Measurements from ENCODE around the gene GABRG3. TPM values are rescaled to one million over a fixed set of nuclear protein-coding genes. Genes with fewer than 3 reads are reported as not detected.

The GABRG3 gene
- total and polyA plus RNA-seq, 2 of the 4 experiments (the other 2 are of a cell fraction), result not detected

GRCh38 chr15:27575521-27575920 is 604.5 kb downstream of the GABRG3 start:
- H2AK5ac ChIP-seq (ENCODE audit: low read depth, low read length), result no peak overlapping the region
- ChIA-PET POLR2A (ENCODE audit: unreplicated experiment) (no interaction called here), CTCF (no interaction called here)
- in situ Hi-C loops (cut with MboI; ENCODE audit: low sequenced_read_pairs), result no loop called here
- no peak overlapping the region for H4K8ac ChIP-seq (ENCODE audit: low read depth in 2 of 2, low read length in 2 of 2)
- H3K4me1 ChIP-seq (ENCODE audit: control insufficient read depth, insufficient read depth, low read length), result no peaks in the 10 kb centered on the region
- peaks cover 28% of the 10 kb centered on the region for H3K9me3 ChIP-seq (ENCODE audit: control insufficient read depth, insufficient read depth, low read length)
- ATAC-seq (ENCODE audit: low read depth), result no peak
- no peak overlapping the region for H2BK120ac ChIP-seq (ENCODE audit: low read depth, low read length)
- dilution Hi-C loops (cut with HindIII; ENCODE audit: low sequenced_read_pairs, unreplicated experiment), result no loop called here
- H3K56ac ChIP-seq (ENCODE audit: extremely low read depth, insufficient read depth, low read length), result no peak overlapping the region
- no peak overlapping the region for H4K5ac ChIP-seq (ENCODE audit: low read depth, low read length)
- no CpG with 5 or more reads among the region's 3 CpGs for WGBS, 2 experiments (ENCODE audit: extremely low coverage in 2 of 2, insufficient read length in 1 of 2)
- H4K20me1 ChIP-seq (ENCODE audit: insufficient read depth, low read length), result no peaks in the 10 kb centered on the region
- intact Hi-C loops (cut with micrococcal nuclease), result no loop called here
- no peak overlapping the region for H3K9ac ChIP-seq (ENCODE audit: low read depth, low read length)
- H3K27me3 ChIP-seq (ENCODE audit: control insufficient read depth, insufficient read depth, low read length), result no peaks in the 10 kb centered on the region
- H3K9me1 ChIP-seq (ENCODE audit: insufficient read depth, low read length), result no peaks in the 10 kb centered on the region
- H2AK9ac ChIP-seq (replicated peaks; ENCODE audit: low read depth, low read length, poor library complexity), result no peak overlapping the region
- no peak overlapping the region for H3K4me3 ChIP-seq (ENCODE audit: insufficient read depth, low read depth, low read length)
- no peak overlapping the region for H3K4me2 ChIP-seq (ENCODE audit: low read depth, low read length)
- H3K23ac ChIP-seq (ENCODE audit: low read depth, low read length), result no peak overlapping the region
- H2BK5ac ChIP-seq (ENCODE audit: low read depth, low read length, poor library complexity, severe bottlenecking), result no peak overlapping the region
- no peak overlapping the region for H2AFZ ChIP-seq (replicated peaks; ENCODE audit: low read length, poor library complexity)
- no peaks in the 10 kb centered on the region for H3K36me3 ChIP-seq (ENCODE audit: control insufficient read depth, insufficient read depth, low read length)
- H4K91ac ChIP-seq (ENCODE audit: insufficient read depth, low read depth, low read length), result no peak overlapping the region
- H3K18ac ChIP-seq (ENCODE audit: low read depth, low read length), result no peak overlapping the region
- DNase-seq, result no peak
- no peak overlapping the region for H3K4ac ChIP-seq (ENCODE audit: low read depth, low read length)
- H3K27ac ChIP-seq (ENCODE audit: insufficient read depth, low read length), result no peak overlapping the region
- H2BK20ac ChIP-seq (ENCODE audit: low read depth, low read length), result no peak overlapping the region
- no peak overlapping the region for H2BK15ac ChIP-seq (ENCODE audit: low read depth, low read length)
- no TSS peak for BruUV-seq (replicated peaks)
- TF ChIP-seq USF2 (IDR thresholded peaks at IDR 0.05; ENCODE audit: low read depth, low read length) (no peak), FOS (IDR thresholded peaks at IDR 0.05; ENCODE audit: low read depth, low read length) (no peak), MAFK (IDR thresholded peaks at IDR 0.05; ENCODE audit: low read depth, low read length) (no peak), SMC3 (IDR thresholded peaks at IDR 0.05; ENCODE audit: low read depth, low read length) (no peak), POLR2A (IDR thresholded peaks at IDR 0.05; ENCODE audit: low read depth, low read length) (no peak), BHLHE40 (IDR thresholded peaks at IDR 0.05; ENCODE audit: low read depth, low read length) (no peak), CHD1 (IDR thresholded peaks at IDR 0.05; ENCODE audit: low read depth, low read length) (no peak), RFX5 (IDR thresholded peaks at IDR 0.05; ENCODE audit: low read depth, low read length) (no peak), RCOR1 (IDR thresholded peaks at IDR 0.05; ENCODE audit: insufficient replicate concordance, low read length) (no peak), NFE2L2 (IDR thresholded peaks at IDR 0.05; ENCODE audit: low read depth, low read length) (no peak), ELK1 (IDR thresholded peaks at IDR 0.05; ENCODE audit: borderline replicate concordance, low read depth, low read length) (no peak), CEBPB (IDR thresholded peaks at IDR 0.05; ENCODE audit: low read depth, low read length) (no peak), MAZ (IDR thresholded peaks at IDR 0.05; ENCODE audit: borderline replicate concordance, low read depth, low read length) (no peak), CTCF (conservative IDR thresholded peaks at IDR 0.05; ENCODE audit: low read depth, low read length) (no peak), MXI1 (IDR thresholded peaks at IDR 0.05; ENCODE audit: borderline replicate concordance, low read depth, low read length) (no peak), RAD21 (IDR thresholded peaks at IDR 0.05; ENCODE audit: low read length) (no peak)
- H3K79me1 ChIP-seq (ENCODE audit: low read depth in 1 of 2, low read length in 2 of 2), result no peaks in the 10 kb centered on the region
- no peak overlapping the region for H3K14ac ChIP-seq (replicated peaks; ENCODE audit: low read depth, low read length)

Measured in IMR-90 (cell line).